H1 (cell line): ENCODE results near the gene DYNLT2B. TPM values are rescaled to one million over a fixed set of nuclear protein-coding genes. Genes with fewer than 3 reads are reported as not detected.
"Not testable (repeated sequence)": the region's sequence is repeated elsewhere in the genome, so short reads cannot be mapped to it uniquely, and the experiment has no call there.

Source experiments
- CTCF ChIA-PET: fragments of 300-600 bp; sonication (Branson Sonifier 250); formaldehyde crosslinking; loops from one replicate; lab custom pipeline; 2021; ENCODE audit not compliant: partially characterized antibody; lab: Charles Lee
- POLR2A ChIA-PET: fragments of 300-600 bp; sonication (Branson Sonifier 250); formaldehyde crosslinking; loops from one replicate; lab custom pipeline; 2021; ENCODE audit warnings: inconsistent platforms; ENCODE audit not compliant: partially characterized antibody; lab: Charles Lee
- DNase-seq, 2 experiments: peaks; one replicate each; pipeline versions ENCODE4 v3.0.0 to v3.0.0-alpha.2; 2010 to 2022; ENCODE audit warnings: low spot score in 2 of 2, low read depth in 1 of 2, mixed read lengths in 1 of 2
- FAIRE-seq: peaks from 2 replicates; lab custom pipeline; 2011; peaks lifted over from hg19 to GRCh38; lab: Jason Lieb, UNC
- H2AFZ ChIP-seq: 2 replicates; pipeline ENCODE4 v1.8.1; 2012; ENCODE audit warnings: low read length, inconsistent platforms
- H2AK5ac ChIP-seq: 2 replicates; pipeline ENCODE4 v1.6.1; 2013; ENCODE audit warnings: low read depth, low read length
- H2BK120ac ChIP-seq: replicated peaks from 2 replicates; pipeline ENCODE3; 2013; ENCODE audit warnings: low read depth, low read length, inconsistent platforms
- H2BK12ac ChIP-seq: 2 replicates; pipeline ENCODE4 v1.6.1; 2013; ENCODE audit warnings: low read depth, low read length
- H2BK15ac ChIP-seq: 2 replicates; pipeline ENCODE4 v1.6.1; 2013; ENCODE audit warnings: low read length
- H2BK20ac ChIP-seq: 2 replicates; pipeline ENCODE4 v1.6.1; 2013; ENCODE audit warnings: low read length
- H2BK5ac ChIP-seq: 2 replicates; pipeline ENCODE4 v1.6.1; 2013; ENCODE audit warnings: low read depth, low read length
- H3K14ac ChIP-seq: 2 replicates; pipeline ENCODE4 v1.6.1; 2013; ENCODE audit warnings: inconsistent platforms; ENCODE audit not compliant: insufficient read length
- H3K18ac ChIP-seq: 2 replicates; pipeline ENCODE4 v1.6.1; 2013; ENCODE audit warnings: low read length; ENCODE audit errors: extremely low read depth
- H3K23ac ChIP-seq: 2 replicates; pipeline ENCODE4 v1.6.1; 2013; ENCODE audit warnings: inconsistent platforms; ENCODE audit not compliant: insufficient read length
- H3K23me2 ChIP-seq: 2 replicates; pipeline ENCODE4 v1.6.1; 2013; ENCODE audit warnings: low read depth, low read length
- H3K27ac ChIP-seq: 2 replicates; pipeline ENCODE4 v1.6.1; 2011; ENCODE audit warnings: low read depth, low read length, inconsistent platforms
- H3K27me3 ChIP-seq, 4 experiments: replicated peaks in 1 of 4; 1 replicate in 1 of 4; 2 replicates in 3 of 4; pipeline versions ENCODE4 v1.6.1 to v1.8.1; 2011 to 2013; ENCODE audit warnings: low read length in 3 of 4, mild to moderate bottlenecking in 3 of 4, inconsistent platforms in 2 of 4, mixed read lengths in 2 of 4, moderate library complexity in 1 of 4; ENCODE audit not compliant: control insufficient read depth in 3 of 4, insufficient read depth in 3 of 4; ENCODE audit errors: extremely low read depth in 1 of 4
- H3K36me3 ChIP-seq, 4 experiments: 2 replicates each; pipeline versions ENCODE4 v1.6.1 to v1.8.1; 2011 to 2013; ENCODE audit warnings: mild to moderate bottlenecking in 4 of 4, low read length in 3 of 4, moderate library complexity in 2 of 4, control low read depth in 1 of 4, inconsistent platforms in 1 of 4; ENCODE audit not compliant: insufficient read depth in 4 of 4, control insufficient read depth in 2 of 4
- H3K4ac ChIP-seq: replicated peaks from 2 replicates; pipeline ENCODE3; 2013; ENCODE audit warnings: low read length, low read depth, mixed read lengths, inconsistent platforms; ENCODE audit not compliant: insufficient read length
- H3K4me1 ChIP-seq, 4 experiments: replicated peaks in 1 of 4; 1 replicate in 1 of 4; 2 replicates in 3 of 4; pipeline versions ENCODE4 v1.6.1 to v1.8.1; 2011 to 2013; ENCODE audit warnings: low read length in 3 of 4, inconsistent platforms in 2 of 4, mixed read lengths in 1 of 4; ENCODE audit not compliant: insufficient read depth in 4 of 4, control insufficient read depth in 3 of 4
- H3K4me2 ChIP-seq, 2 experiments: 2 replicates each; pipeline versions ENCODE4 v1.6.1 to v1.8.1; 2011 to 2013; ENCODE audit warnings: low read depth in 2 of 2, low read length in 2 of 2, control low read depth in 1 of 2, inconsistent platforms in 1 of 2, mild to moderate bottlenecking in 1 of 2; ENCODE audit not compliant: insufficient read depth in 1 of 2
- H3K4me3 ChIP-seq, 4 experiments: fragments of 200-600, 300-600 bp in 1 of 4; sonication (generic), shearing (Covaris generic), sonication (Bioruptor Twin) in 1 of 4; 2 replicates each; pipeline versions ENCODE4 v1.5.1 to v1.8.1; 2011 to 2016; ENCODE audit warnings: low read length in 4 of 4, low read depth in 3 of 4, control low read depth in 2 of 4, inconsistent platforms in 2 of 4, mild to moderate bottlenecking in 2 of 4, mixed read lengths in 1 of 4, moderate library complexity in 1 of 4; ENCODE audit not compliant: insufficient read depth in 2 of 4; ENCODE audit errors: extremely low read depth in 1 of 4
- H3K56ac ChIP-seq: replicated peaks from 2 replicates; pipeline ENCODE3; 2013; ENCODE audit warnings: low read depth, mild to moderate bottlenecking, mixed read lengths, low read length, inconsistent platforms; ENCODE audit not compliant: insufficient read length
- H3K79me1 ChIP-seq: 2 replicates; pipeline ENCODE4 v1.6.1; 2013; ENCODE audit warnings: low read depth, low read length, control low read depth
- H3K79me2 ChIP-seq, 2 experiments: 2 replicates each; pipeline versions ENCODE4 v1.6.1 to v1.8.1; 2012 to 2013; ENCODE audit warnings: low read length in 2 of 2, mild to moderate bottlenecking in 2 of 2, inconsistent platforms in 1 of 2; ENCODE audit not compliant: insufficient read depth in 2 of 2, control insufficient read depth in 1 of 2
- H3K9ac ChIP-seq, 4 experiments: replicated peaks in 1 of 4; 1 replicate in 1 of 4; 2 replicates in 3 of 4; pipeline versions ENCODE4 v1.6.1 to v1.8.1; 2011 to 2013; ENCODE audit warnings: low read depth in 3 of 4, low read length in 3 of 4, control low read depth in 2 of 4, mild to moderate bottlenecking in 2 of 4, moderate library complexity in 2 of 4, inconsistent platforms in 1 of 4; ENCODE audit errors: extremely low read depth in 1 of 4
- H3K9me3 ChIP-seq, 2 experiments: 2 replicates each; pipeline versions ENCODE4 v1.6.1 to v1.8.1; 2012 to 2013; ENCODE audit warnings: mild to moderate bottlenecking in 2 of 2, moderate library complexity in 2 of 2, control low read depth in 1 of 2, inconsistent platforms in 1 of 2, low read depth in 1 of 2, low read length in 1 of 2, mixed read lengths in 1 of 2; ENCODE audit not compliant: insufficient read depth in 2 of 2
- H4K20me1 ChIP-seq, 2 experiments: replicated peaks in 1 of 2; 2 replicates each; pipeline versions ENCODE3 to v1.8.1; 2011 to 2013; ENCODE audit warnings: inconsistent platforms in 2 of 2, low read length in 2 of 2, mild to moderate bottlenecking in 1 of 2; ENCODE audit not compliant: insufficient read depth in 2 of 2, control insufficient read depth in 1 of 2
- H4K5ac ChIP-seq: 2 replicates; pipeline ENCODE4 v1.6.1; 2013; ENCODE audit warnings: low read length, low read depth, mixed read lengths, inconsistent platforms; ENCODE audit not compliant: insufficient read length
- H4K8ac ChIP-seq: 2 replicates; pipeline ENCODE4 v1.8.0; 2013; ENCODE audit warnings: mild to moderate bottlenecking, moderate library complexity, low read length, inconsistent platforms; ENCODE audit not compliant: insufficient read depth; ENCODE audit errors: extremely low read depth
- H4K91ac ChIP-seq: replicated peaks from 2 replicates; pipeline ENCODE3; 2013; ENCODE audit warnings: low read length, mixed read lengths, inconsistent platforms; ENCODE audit not compliant: insufficient read length
- WGBS, 2 experiments: shearing (Covaris generic) in 1 of 2; methylation state at CpG; one replicate each; pipeline versions ENCODE4 v1.1.6 to v1.1.7; 2013 to 2015; ENCODE audit warnings: low lambda C conversion rate in 2 of 2, mixed read lengths in 2 of 2, inconsistent platforms in 1 of 2, low coverage in 1 of 2, missing lambda C conversion rate in 1 of 2; ENCODE audit not compliant: insufficient replicate concordance in 2 of 2, insufficient coverage in 1 of 2, insufficient read length in 1 of 2; ENCODE audit errors: extremely low coverage in 1 of 2, missing lambda C conversion rate in 1 of 2; 5-methylcytosine and 5-hydroxymethylcytosine counted together
- polyA plus RNA-seq, 7 experiments: library from polyadenylated mRNA; depleted of rRNA in 3 of 7; stranded (reverse) in 5 of 7; unstranded in 2 of 7; fragments of >200 nt in 5 of 7; fragments of 200-250 nt in 2 of 7; gene quantifications; 1 replicate in 5 of 7; 2 replicates in 1 of 7; 4 replicates in 1 of 7; pipeline versions ENCODE4 v1.2.1 to v1.2.3, GENCODE V29; 2011 to 2013; ENCODE audit warnings: missing spikeins in 2 of 7, mixed read lengths in 2 of 7
- total RNA-seq: library from RNA; stranded (reverse); fragmentation: NEBNext Ultra II Directional; extraction: Animal tissue kit (Norgen Biotek cat#: 25700); gene quantifications from 2 replicates; pipeline ENCODE4 v1.2.1, GENCODE V29; 2021

DYNLT2B gene
- total and polyA plus RNA-seq, 2 of the 8 experiments (the other 6 are each of a cell fraction or from before 2014, with no cell fraction given), result 10.9 to 22.2 TPM

GRCh38 chr3:196302551-196302950 lies 15.5 kb downstream of the DYNLT2B start:
- H2BK120ac ChIP-seq, H3K56ac ChIP-seq, DNase-seq, H3K18ac ChIP-seq, H3K23me2 ChIP-seq, H2AFZ ChIP-seq, H3K4me1 ChIP-seq, H3K14ac ChIP-seq, POLR2A ChIA-PET, H3K4me2 ChIP-seq, H3K79me2 ChIP-seq, H3K27me3 ChIP-seq, H4K5ac ChIP-seq, H3K9ac ChIP-seq, H2BK20ac ChIP-seq, H4K8ac ChIP-seq, H3K9me3 ChIP-seq, H2AK5ac ChIP-seq, H2BK15ac ChIP-seq, H3K27ac ChIP-seq, H3K36me3 ChIP-seq, H2BK12ac ChIP-seq, CTCF ChIA-PET, H3K79me1 ChIP-seq, H3K23ac ChIP-seq, FAIRE-seq, H4K91ac ChIP-seq, H2BK5ac ChIP-seq, H3K4ac ChIP-seq, H3K4me3 ChIP-seq, H4K20me1 ChIP-seq: not testable (repeated sequence)
- WGBS, 2 experiments, result 93% methylated on average over 5 of the region's 10 CpGs; no CpG with 5 or more reads in 1 of the 2 experiments
